Mesothelial cell of epicardium (in vitro differentiated cells): ENCODE results near the gene LMO1. TPM values are rescaled to one million over a fixed set of nuclear protein-coding genes. Genes with fewer than 3 reads are reported as not detected.
A peak's percentile ranks its signal among the peaks of the same experiment; 100 is the strongest.

ENCODE experiments used
- DNase-seq, 2 experiments: peaks; one replicate each; pipeline ENCODE4 v3.0.0; 2021; ENCODE audit warnings: low spot score in 2 of 2; ENCODE audit not compliant: unreplicated experiment in 2 of 2
- H3K27ac Mint-ChIP-seq: 2 replicates; pipeline ENCODE4 v1.8.0; 2021; ENCODE audit warnings: mixed read lengths
- H3K27me3 Mint-ChIP-seq: 2 replicates; pipeline ENCODE4 v1.8.0; 2021; ENCODE audit warnings: low read depth, mixed read lengths
- H3K36me3 Mint-ChIP-seq: 2 replicates; pipeline ENCODE4 v1.8.0; 2021; ENCODE audit warnings: mixed read lengths
- H3K4me1 Mint-ChIP-seq: 2 replicates; pipeline ENCODE4 v1.8.0; 2021; ENCODE audit warnings: mixed read lengths
- H3K4me3 Mint-ChIP-seq: 2 replicates; pipeline ENCODE4 v1.8.0; 2021; ENCODE audit warnings: mild to moderate bottlenecking, moderate library complexity, mixed read lengths
- H3K9me3 Mint-ChIP-seq: 2 replicates; pipeline ENCODE4 v1.8.0; 2021; ENCODE audit warnings: mixed read lengths
- CTCF ChIP-seq: fragments of 200-600 bp; sonication (generic); IDR thresholded peaks from one replicate; pipeline ENCODE4 v1.5.0; 2021; ENCODE audit warnings: antibody characterized with exemption; ENCODE audit not compliant: unreplicated experiment
- total RNA-seq: library from RNA; stranded (reverse); gene quantifications from 3 replicates; pipeline ENCODE4 v1.2.1, GENCODE V29; 2021

The LMO1 gene
- 2.5 to 4.1 TPM (median 3.2 TPM) in 3 replicates for total RNA-seq

- no peaks in the 10 kb centered on the region for H3K36me3 Mint-ChIP-seq
Measured at GRCh38 chr11:8263769-8264410, at the start of gene LMO1. Gene LMO1 (minus strand): TSS chr11:8263878. CDS start chr11:8263362, 516 bp downstream.

GRCh38 chr11:8312986-8313385 lies 49.3 kb upstream of the LMO1 start:
- Mint-ChIP-seq H3K4me3 (no peak overlapping the region), H3K27ac (no peak overlapping the region), H3K27me3 (peaks cover 9% of the 10 kb centered on the region), H3K9me3 (no peaks in the 10 kb centered on the region), H3K36me3 (no peaks in the 10 kb centered on the region), H3K4me1 (peaks cover 27% of the 10 kb centered on the region)
- TF ChIP-seq CTCF: no peak
- DNase-seq: no peak

More at GRCh38 chr11:8263769-8264410, at the start of gene LMO1:
- Mint-ChIP-seq H3K27me3 (peaks cover 88% of the 10 kb centered on the region), H3K4me3 (peak within 1 kb of the TSS; percentile 69), H3K27ac (no peak within 1 kb of the TSS), H3K4me1 (peaks cover 16% of the 10 kb centered on the region), H3K9me3 (no peaks in the 10 kb centered on the region)
- peak; percentile 71 for TF ChIP-seq CTCF
- peak; percentile 73 to 92 for DNase-seq

GRCh38 chr11:8311366-8311765 lies 47.7 kb upstream of the LMO1 start:
- Mint-ChIP-seq H3K9me3 (no peaks in the 10 kb centered on the region), H3K4me1 (peaks cover 17% of the 10 kb centered on the region), H3K36me3 (no peaks in the 10 kb centered on the region), H3K27ac (no peak overlapping the region), H3K4me3 (no peak overlapping the region), H3K27me3 (peaks cover 8% of the 10 kb centered on the region)
- DNase-seq: no peak
- no peak for TF ChIP-seq CTCF

- Mint-ChIP-seq H3K27ac (no peak overlapping the region), H3K4me1 (peaks cover 11% of the 10 kb centered on the region), H3K27me3 (peaks cover 8% of the 10 kb centered on the region), H3K9me3 (no peaks in the 10 kb centered on the region), H3K36me3 (no peaks in the 10 kb centered on the region), H3K4me3 (no peak overlapping the region)
- DNase-seq: no peak
- no peak for TF ChIP-seq CTCF
Measured at GRCh38 chr11:8310743-8311298, 47.1 kb upstream of the LMO1 start.

GRCh38 chr11:8309862-8310261 lies 46.2 kb upstream of the LMO1 start:
- Mint-ChIP-seq H3K27ac (no peak overlapping the region), H3K9me3 (peaks cover 2% of the 10 kb centered on the region), H3K36me3 (peaks cover 1% of the 10 kb centered on the region), H3K4me1 (peaks cover 2% of the 10 kb centered on the region), H3K4me3 (no peak overlapping the region), H3K27me3 (peaks cover 8% of the 10 kb centered on the region)
- TF ChIP-seq CTCF: no peak
- DNase-seq: no peak
